GM18861 (cell line): ENCODE data around the gene ADAP1.
"Not testable (repeated sequence)": the region's sequence is repeated elsewhere in the genome, so short reads cannot be mapped to it uniquely, and the experiment has no call there.

ENCODE experiments used
- ATAC-seq: cut with Tn5 transposase; IDR thresholded peaks from one replicate; pipeline ENCODE4 v1.9.1; 2021; ENCODE audit not compliant: unreplicated experiment

Gene ADAP1

GRCh38 chr7:910441-910861 is 44.0 kb downstream of the ADAP1 start:
- ATAC-seq = no peak

GRCh38 chr7:909358-910329 is 44.8 kb downstream of the ADAP1 start:
- ATAC-seq = no peak

- not testable (repeated sequence) for ATAC-seq
Observed at GRCh38 chr7:908591-909357, 45.7 kb downstream of the ADAP1 start.

- ATAC-seq = no peak
Observed at GRCh38 chr7:908159-908581, 46.3 kb downstream of the ADAP1 start.

GRCh38 chr7:907158-907980 is 47.1 kb downstream of the ADAP1 start:
- no peak for ATAC-seq

- ATAC-seq = no peak
Observed at GRCh38 chr7:906776-907157, 47.7 kb downstream of the ADAP1 start.

- no peak for ATAC-seq
Observed at GRCh38 chr7:904847-905246, 49.6 kb downstream of the ADAP1 start.

- ATAC-seq = no peak
Observed at GRCh38 chr7:903921-904755, 50.3 kb downstream of the ADAP1 start.

GRCh38 chr7:902996-903395 is 51.5 kb downstream of the ADAP1 start:
- no peak for ATAC-seq

GRCh38 chr7:901388-902154 is 52.9 kb downstream of the ADAP1 start:
- no peak for ATAC-seq

- no peak for ATAC-seq
Observed at GRCh38 chr7:901041-901387, 53.5 kb downstream of the ADAP1 start.

- ATAC-seq = no peak
Observed at GRCh38 chr7:900331-901040, 54.0 kb downstream of the ADAP1 start.

GRCh38 chr7:899806-900205 is 54.7 kb downstream of the ADAP1 start:
- ATAC-seq = no peak

- no peak for ATAC-seq
Observed at GRCh38 chr7:898855-899681, 55.4 kb downstream of the ADAP1 start.

- no peak for ATAC-seq
Observed at GRCh38 chr7:898460-898854, 56.0 kb downstream of the ADAP1 start.

- ATAC-seq = no peak
Observed at GRCh38 chr7:897771-898376, 56.6 kb downstream of the ADAP1 start.

GRCh38 chr7:897086-897485 is 57.4 kb downstream of the ADAP1 start:
- ATAC-seq = no peak
